HuH-7.5 (cell line): Measurements from ENCODE around the gene TAS2R19.
"Not testable (repeated sequence)": the region's sequence is repeated elsewhere in the genome, so short reads cannot be mapped to it uniquely, and the experiment has no call there.

ENCODE experiments used
- DNase-seq: peaks from one replicate; pipeline ENCODE4 v3.0.0; 2011; ENCODE audit warnings: low spot score

TAS2R19 gene, protein sequence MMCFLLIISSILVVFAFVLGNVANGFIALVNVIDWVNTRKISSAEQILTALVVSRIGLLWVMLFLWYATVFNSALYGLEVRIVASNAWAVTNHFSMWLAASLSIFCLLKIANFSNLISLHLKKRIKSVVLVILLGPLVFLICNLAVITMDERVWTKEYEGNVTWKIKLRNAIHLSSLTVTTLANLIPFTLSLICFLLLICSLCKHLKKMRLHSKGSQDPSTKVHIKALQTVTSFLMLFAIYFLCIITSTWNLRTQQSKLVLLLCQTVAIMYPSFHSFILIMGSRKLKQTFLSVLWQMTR

DNA sequence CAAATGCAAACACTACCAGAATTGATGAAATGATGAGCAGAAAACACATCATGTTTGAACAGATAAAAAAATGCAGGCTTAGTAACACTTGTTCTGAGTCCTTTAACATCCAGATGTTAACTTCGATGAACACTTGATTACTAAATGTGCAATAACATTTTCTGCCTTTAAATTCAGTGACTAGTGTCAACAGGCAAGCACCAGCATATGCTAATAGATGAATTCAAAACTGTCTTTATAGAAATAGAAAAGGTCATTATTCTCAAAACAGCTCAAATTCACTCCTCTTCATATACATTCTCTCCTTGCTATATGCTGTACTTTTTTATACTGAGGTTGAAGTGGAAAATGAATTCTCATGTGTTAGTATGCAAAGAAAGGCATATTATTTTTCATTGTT lies at the start of gene TAS2R19:
Gene TAS2R19, minus strand, starts transcription at position 101 of the 400 bp plus-strand sequence. Its CDS starts 49 bp downstream, at position 52.
- no peak for DNase-seq

DNA sequence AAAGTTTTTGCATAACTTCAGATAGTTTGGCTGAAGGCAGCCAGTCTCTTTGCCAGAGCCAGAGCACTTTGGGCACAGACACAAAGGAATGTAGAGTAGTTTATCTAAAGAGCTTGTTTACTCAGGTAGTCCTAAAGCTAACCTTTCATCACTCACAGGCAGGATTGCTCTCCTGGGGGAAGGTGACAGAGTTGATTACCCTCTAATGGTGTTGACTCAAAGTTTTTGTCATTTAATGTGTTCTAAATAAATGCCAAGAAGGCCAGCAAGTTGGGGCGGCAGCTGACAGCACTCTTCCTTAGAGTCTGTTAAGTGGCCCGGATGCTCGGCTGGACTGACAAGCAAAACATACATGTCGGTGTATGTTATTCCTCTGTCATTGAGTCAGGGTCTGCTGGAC lies 49.0 kb upstream of the TAS2R19 start:
- no peak for DNase-seq

DNA sequence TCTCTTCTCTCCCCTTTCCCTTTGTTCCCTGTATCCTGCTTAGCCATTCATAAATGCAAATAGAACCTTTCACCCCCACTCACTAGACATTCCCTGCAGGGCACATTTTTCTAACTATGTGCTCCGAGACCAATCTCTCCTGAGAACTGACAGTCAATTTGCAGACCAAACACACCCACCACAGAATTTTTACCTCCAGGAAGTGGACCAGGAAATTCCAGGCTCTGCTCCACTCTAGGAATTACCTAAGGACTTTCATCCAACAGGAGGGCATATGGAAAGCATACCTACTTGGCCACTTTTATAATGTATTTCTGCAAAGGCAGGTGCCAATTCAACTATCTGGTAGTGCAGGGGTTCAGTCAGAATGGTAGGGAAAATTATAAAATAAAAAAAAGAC lies 48.6 kb upstream of the TAS2R19 start:
- no peak for DNase-seq

DNA sequence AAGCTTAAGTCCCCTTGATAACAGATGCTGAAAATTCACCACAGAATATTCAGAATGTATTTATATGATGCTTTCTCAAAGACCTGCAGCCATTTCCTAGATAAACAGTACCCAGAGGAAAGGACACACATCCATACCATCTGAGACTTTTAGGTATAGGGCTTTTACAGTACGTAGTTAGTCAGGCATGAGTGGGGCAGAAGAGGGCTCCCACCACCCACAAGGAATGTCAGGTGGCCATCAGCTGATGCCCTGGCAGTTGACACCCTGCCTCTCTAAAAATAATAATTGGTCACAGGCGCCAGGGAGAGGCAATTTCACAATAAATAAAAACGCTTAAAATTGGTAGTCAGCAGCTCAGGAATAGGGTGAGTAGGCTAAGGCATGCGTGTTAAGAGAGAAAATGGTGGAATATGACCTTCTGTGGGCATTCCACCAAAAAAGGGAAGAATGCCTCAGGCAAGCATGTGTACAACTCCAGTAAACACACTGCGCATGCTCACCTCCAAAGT lies 47.5 kb upstream of the TAS2R19 start:
- DNase-seq, result no peak

DNA sequence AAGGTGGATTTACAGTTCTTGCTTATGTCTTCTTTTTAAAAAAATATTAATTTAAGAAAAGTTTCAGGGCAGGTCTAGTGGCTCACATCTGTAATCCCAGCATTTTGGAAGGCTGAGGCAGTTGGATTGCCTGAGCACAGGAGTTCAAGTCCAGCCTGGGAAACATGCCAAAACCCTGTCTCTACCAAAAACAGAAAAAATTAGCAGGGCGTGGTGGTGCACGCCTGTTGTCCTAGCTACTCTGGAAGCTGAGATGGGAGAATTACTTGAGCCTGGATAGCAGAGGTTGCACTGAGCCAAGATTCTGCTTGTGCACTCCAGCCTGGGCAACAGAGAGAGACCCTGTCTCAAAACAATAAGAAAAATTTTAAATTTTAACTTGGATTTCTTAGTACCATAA lies 45.1 kb upstream of the TAS2R19 start:
- no peak for DNase-seq

DNA sequence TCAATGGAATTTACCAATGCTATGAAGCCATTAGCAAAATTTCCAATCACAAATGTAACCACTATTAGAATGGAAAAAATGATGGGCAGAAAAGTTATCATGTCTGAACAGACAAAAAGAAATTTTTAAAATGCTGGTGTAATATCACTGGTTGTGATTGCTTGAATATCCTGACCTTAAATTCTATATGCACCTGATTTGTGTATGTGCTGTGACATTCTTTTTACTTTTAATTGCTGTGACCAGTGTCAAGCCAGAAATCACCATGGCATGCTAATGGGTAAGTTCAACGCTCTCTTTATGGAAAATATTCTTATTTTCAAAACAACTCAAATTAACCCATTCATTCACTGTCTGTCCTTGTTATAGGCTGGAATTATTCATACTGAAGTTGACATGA lies 39.8 kb upstream of the TAS2R19 start, which contains the start of gene TAS2R46:
Gene TAS2R46, minus strand, starts transcription at position 101 of the 400 bp plus-strand sequence. Its CDS starts 0 bp downstream, at position 101.
- not testable (repeated sequence) for DNase-seq

DNA sequence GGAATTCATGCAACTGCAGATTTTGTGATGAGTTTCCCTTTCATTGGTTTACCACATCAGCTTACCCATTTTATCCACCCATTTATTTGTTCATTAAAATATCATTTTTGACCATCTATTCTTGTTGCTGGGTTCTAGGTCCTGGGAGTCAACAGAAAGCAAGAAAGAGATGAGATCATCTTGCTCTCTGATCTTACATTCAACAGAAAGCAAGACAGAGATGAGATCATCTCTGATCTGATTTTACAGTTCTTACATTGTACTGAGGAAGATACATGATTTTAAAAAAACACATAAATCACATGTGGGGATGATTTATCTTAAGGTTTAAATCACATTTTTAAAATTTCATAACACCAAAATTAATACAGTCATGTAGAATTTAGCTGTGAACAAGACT lies 37.4 kb upstream of the TAS2R19 start:
- no peak for DNase-seq

DNA sequence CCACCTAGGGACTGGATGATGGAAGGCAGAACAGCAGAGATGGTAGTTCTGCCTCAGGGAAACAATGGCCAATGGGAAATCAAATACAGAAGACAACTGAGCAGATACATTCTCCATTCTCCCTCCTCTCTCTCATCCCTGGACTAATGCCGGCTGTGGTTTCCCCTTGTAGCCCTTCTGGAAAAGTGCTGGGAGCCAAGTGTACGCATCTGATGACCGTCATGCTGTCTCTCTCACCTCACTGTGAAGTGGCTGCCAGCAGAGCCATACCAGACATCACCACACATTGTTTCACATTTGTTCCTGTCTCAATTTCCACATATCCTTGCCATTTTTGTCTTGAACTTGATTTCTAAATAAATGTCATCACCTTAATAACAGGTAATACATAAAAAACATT lies 36.6 kb upstream of the TAS2R19 start:
- DNase-seq, result no peak

DNA sequence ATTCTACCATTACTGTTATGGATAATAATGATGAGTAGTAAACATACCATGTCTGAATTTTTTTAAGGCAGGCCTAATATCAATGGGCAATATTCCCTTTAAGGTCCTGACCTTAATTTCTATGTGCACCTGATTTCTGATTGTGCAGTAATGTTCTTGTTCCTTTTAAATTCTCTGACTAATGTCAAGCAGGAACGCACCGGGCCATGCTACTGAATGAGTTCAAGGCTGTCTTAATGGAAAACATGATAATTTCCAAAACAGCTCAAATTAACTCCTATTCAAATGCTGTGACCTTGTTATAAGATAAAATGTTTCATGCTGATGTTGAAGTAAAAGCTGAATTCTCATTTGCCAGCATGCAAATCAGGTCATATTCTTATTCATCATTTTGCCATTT lies 32.9 kb upstream of the TAS2R19 start:
- DNase-seq, result no peak

DNA sequence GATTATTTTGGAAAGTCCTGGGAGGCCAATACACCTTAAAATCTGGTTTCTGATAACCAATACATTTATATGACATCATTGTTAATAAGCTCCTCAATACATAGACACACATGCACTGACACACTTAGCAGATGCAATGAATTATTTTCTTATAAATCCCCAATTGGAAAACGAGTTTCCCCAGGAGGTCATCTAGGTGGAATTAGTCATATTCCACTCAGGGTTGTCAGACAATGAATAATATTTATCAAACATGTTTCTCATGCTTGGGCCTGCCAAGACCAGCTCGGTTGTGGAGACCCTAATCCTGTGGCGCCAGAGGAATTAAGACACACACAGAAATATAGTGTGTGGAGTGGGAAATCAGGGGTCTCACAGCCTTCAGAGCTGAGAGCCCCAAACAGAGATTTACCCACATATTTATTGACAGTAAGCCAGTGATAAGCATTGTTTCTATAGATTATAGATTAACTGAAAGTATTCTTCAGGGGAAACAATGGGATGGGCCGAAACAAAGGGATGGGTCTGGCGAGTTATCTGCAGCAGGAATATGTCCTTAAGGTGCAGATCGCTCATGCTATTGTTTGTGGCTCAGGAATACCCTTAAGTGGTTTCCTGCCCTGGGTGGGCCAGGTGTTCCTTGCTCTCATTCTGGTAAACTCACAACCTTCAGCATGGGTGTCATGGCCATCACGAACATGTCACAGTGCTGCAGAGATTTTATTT lies 27.5 kb upstream of the TAS2R19 start:
- DNase-seq, result not testable (repeated sequence)

DNA sequence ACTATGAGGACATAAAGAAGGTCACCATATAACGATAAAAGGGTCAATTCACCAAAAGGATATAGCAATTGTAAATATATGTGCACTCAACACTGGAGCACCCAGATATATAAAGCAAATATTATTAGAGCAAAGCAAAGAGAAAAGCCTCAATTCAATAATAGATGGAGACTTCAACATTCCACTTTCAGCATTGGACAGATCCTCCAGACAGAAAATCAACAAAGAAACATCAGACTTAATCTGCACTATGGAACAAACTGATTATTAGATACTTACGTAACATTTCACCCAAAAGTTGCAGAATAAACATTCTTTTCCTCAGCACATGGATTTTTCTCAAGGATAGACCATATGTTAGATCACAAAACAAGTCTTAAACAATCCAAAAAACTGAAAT lies 18.9 kb upstream of the TAS2R19 start:
- not testable (repeated sequence) for DNase-seq

DNA sequence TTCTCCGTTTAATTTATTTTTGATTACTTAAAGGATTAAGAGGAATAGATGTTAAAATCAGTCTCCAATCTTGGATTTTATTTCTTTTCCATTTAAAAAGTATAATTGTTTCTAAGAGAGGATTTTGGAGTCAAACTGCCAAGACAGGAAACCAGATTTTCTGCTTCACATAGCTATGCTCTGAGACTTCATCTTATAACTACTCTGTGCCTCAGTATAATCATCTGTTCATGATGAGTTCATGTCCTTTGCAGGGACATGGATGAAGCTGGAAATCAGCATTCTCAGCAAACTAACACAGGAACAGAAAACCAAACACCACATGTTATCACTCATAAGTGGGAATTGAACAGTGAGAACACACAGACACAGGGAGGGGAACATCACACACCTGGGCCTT lies 17.7 kb upstream of the TAS2R19 start:
- no peak for DNase-seq

DNA sequence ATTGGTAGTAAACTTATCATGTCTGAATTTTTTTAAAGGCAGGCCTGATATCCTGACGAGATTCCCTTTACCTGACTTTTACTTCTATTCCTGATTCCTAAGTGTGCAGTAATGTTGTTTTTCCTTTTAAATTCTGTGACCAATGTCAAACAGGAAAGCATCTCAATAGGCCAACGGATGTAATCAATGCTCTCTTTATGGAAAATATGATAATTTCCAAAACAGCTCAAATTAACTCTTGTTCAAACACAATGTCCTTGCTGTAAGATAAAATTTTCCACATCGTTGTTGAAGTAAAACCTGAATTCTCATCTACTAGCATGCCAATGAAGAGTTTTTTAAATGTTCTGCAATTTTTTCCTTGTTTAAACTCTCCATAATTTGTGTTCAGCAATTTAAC lies 16.8 kb upstream of the TAS2R19 start:
- DNase-seq, result no peak

DNA sequence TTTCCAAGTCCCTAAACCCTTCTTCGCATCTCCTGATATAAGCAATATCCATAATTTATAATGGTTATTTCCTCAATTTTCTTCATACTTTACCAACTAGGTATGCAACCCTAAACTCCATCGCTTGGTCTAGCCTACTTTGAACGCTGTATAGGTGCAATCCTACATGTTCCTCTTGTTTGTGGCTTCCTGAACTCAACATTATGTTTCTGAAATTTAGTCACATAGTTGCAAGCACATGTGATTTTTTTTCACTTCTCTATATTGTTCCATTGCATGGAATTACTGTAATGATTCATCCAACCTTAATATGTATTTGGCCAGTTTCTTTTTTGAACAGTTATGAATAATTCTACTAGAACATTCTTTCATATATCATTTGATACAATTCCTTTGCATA lies 11.5 kb upstream of the TAS2R19 start:
- DNase-seq, result not testable (repeated sequence)

DNA sequence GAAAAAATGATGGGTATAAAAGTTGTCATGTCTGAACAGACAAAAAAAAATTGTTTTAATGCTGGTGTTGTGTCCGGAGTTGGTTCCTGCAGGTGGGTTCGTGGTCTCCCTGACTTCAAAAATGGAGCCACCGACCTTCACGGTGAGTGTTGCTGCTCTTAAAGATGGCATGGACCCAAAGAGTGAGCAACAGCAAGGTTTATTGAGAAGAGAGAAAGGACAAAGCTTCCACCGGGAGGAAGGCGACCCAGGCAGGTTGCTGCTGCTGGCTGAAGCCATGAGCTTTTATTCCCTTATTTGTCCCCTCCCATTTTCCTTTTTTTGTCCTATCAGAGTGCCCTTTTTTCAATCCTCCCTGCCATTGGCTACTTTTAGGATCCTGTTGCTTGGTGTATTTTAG lies 8.9 kb upstream of the TAS2R19 start, which contains the start of gene TAS2R31:
Gene TAS2R31, minus strand, starts transcription at position 101 of the 400 bp plus-strand sequence. Its CDS starts 72 bp downstream, at position 29.
- no peak for DNase-seq

DNA sequence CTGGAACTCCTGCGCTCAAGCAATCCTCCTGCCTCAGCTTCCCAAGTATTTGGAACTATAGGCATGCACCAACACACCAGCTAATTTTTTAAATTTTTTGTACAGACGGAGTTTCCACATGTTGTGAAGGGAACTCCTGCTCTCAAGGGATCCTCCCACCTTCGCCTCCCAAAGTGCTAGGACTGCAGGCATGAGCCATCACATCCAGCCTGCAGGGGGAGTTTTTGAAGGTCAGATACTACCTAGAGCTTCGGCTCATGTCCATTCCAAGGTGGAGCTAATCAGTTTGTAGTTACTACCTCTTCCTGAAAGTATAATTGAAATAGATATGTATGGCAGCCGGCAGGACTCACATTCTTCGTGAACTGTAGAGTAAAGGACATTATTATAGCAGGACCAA lies 3.7 kb upstream of the TAS2R19 start:
- no peak for DNase-seq

DNA sequence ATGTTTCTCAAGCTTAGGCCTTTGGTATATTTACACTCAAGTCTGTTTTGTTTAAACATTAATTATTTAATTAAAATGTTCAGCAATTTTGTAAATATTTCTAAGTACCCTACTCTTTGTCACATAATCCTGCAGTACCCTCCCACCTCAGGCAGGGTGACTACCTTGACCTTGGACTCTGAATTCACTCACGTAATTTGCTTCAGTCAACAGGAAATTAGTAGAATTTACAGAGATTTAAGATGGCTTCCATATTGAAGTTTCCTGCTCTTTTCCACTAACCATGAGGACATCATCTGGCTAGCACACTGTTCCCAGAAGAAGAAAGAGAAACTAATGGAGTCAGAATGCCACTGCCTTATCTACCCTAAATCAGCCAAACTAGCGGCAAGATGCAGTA lies 967 bp upstream of the TAS2R19 start:
- no peak for DNase-seq

DNA sequence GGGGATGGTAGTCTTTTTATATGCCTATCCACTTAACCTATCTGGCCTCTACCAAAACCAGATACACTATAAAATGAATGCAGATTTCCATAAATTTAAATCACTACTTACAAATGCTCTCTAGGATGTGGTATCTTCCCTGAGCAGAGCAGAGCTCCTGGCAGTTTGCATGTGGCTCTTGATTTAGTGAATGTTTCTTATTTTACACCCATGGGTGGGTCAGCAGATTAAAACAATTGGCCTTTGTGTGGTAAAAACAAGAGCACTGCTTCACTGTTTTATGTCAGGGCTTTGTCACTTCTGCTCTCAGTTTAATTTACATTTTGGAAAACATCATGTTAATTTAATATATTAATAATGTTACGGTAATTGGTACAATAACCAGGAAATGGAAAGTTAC lies 5.5 kb downstream of the TAS2R19 start:
- DNase-seq, result no peak

DNA sequence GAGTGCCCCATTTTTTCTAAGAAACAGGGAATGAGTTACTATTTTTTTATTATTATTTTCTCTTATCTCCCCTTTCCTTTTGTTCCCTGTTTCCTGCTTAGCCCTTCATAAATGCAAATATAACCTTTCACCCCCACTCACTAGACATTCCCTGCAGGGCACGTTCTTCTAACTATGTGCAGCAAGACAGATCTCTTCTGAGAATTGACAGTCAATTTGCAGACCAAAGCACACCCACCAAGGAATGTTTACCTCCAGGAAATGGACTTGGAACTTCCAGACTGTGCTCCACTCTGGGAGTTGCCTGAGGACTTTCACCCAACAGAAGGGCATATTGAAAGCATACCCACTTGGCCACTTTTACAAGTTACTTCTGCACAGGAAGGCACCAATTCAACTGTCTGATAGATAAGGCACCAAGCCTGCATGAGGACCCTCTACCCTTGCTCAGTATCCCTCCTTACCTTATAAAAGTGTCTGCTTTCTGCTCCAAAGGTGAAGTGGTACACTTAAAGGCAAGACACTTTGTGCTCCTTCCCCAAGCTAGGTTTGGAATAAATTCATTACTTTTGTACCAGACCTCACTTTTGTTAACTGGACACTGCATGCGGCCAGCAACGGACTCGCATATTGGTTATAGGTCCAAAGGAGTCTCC lies 6.5 kb downstream of the TAS2R19 start:
- peak; percentile 7 for DNase-seq

DNA sequence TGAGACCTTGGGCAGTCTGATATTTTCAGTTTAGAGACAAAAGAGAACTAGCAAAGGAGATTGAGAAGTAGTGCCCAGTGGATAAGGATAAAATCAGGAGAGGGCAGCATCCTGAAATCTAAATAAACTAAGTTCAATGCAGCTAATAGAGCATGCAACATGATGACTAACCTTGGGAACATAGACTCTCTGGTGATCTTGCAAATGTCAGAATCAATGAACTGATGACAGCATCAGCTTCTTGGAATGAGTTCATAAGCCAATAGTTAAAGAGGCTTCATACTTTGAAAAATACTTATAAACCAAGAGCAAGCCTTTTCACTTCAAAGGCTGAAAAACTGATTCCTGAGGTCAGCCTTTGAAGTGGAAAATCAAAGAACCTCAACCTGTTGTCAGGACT lies 8.2 kb downstream of the TAS2R19 start:
- no peak for DNase-seq

DNA sequence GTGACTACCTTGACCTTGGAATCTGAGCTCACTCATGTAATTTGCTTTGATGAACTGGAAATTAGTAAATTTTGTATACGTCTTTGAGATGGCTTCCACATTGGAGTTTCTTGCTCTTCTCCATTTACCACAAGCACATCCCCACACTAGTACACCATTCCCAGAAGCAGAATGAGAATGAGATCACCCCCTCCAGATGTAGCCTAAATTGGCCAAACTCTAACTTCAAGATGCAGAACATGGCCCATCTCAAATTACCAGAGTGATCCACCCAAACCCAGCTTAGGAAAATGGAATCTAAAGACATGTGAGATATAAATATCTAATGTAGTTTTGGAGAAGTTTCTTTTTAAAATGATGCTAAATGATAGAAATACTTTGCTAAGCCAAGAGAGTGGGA lies 14.8 kb downstream of the TAS2R19 start:
- DNase-seq, result no peak

DNA sequence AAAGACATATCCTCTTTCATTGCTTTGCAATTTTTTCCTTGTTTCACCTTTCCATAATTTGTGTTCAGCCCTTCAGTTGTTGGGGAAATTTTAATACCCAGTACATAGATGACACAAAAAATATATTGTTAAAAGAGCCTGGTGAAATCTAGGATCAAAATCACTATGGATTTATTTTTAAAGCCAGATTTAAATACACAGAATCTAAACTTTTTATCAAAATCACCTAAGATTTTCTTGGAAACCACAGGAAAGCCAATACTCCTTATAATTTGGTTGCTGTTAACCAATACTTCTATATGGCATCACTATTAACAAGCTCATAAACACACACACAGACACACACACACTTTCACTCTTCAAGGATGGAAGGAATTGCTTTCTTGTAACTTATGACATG lies 24.2 kb downstream of the TAS2R19 start, which contains the start of gene TAS2R20:
Gene TAS2R20, minus strand, starts transcription at position 101 of the 400 bp plus-strand sequence. CDS start 429 bp downstream, outside the sequence.
- no peak for DNase-seq

DNA sequence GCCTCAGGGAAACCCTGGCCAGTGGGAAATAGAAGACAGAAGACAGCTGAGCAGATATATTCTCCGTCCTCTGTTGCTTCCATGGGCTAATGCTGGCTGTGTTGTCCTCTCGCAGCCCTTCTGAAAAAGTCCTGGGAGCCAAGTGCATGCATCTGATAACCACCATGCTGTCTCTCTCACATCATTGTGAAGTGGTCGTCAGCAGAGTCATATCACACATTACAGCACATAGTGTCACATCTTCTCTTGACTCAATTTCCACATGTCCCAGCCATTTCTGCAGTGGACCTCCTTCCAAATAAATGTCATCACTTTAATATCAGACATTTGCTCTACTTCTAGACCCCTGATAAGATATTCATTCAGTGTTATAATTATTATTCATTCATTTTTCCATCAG lies 28.1 kb downstream of the TAS2R19 start:
- no peak for DNase-seq
